A549 treated with AZD9567 at 1 μM for 4 hours (cell line): ENCODE results near the gene S100A14. TPM values are rescaled to one million over a fixed set of nuclear protein-coding genes. Genes with fewer than 3 reads are reported as not detected.

ENCODE experiments used
- total RNA-seq: library from RNA; stranded (reverse); fragments of 200-300 nt; extraction: Qiagen RNA extraction; gene quantifications from 5 replicates; pipeline ENCODE4 v1.2.3, GENCODE V29; 2022; ENCODE audit not compliant: insufficient read depth

The S100A14 gene
- 0.18 to 0.52 TPM (median 0.31 TPM) in 4 of 5 replicates, not detected in the other for total RNA-seq

DNA sequence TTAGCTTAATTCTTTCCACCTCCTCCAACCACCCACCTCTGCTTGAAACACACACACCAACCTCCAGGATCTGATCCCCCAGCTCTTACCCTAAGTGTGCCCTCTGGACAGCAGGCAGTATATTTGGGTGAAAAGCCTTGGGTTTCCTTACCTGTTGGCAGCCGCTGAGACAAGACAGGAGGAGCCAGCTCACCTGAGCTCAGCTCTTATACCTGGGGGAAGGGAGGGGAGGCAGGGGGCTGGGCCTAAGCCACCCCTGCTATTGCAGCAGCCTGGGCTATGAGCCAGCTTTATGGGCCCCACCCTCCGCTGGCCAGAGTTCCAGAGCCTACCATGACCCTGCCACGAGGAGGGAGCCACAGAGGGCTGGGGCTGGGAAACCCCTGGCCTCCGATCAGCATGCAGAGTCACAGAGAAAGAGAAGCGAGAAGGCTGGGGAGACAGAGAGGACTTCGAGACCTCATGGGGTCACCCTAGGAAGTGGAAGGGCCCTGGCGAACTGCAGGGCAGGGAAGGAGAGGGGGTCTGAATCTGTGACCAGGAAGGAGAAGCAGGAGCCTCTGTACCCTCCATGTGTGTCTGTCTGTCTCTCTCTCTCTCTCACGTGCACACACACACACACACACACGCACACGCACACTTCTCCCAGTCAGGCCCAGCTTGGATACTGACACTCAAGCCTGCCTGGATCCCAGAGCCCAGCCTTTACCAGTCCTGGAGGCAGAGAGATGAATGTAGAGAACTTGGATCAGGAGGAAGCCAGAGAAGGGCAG, at the start of gene S100A14:
TSS of gene S100A14 (minus strand) at position 182 of the 773 bp plus-strand sequence. CDS start 467 bp downstream, outside the sequence.

DNA sequence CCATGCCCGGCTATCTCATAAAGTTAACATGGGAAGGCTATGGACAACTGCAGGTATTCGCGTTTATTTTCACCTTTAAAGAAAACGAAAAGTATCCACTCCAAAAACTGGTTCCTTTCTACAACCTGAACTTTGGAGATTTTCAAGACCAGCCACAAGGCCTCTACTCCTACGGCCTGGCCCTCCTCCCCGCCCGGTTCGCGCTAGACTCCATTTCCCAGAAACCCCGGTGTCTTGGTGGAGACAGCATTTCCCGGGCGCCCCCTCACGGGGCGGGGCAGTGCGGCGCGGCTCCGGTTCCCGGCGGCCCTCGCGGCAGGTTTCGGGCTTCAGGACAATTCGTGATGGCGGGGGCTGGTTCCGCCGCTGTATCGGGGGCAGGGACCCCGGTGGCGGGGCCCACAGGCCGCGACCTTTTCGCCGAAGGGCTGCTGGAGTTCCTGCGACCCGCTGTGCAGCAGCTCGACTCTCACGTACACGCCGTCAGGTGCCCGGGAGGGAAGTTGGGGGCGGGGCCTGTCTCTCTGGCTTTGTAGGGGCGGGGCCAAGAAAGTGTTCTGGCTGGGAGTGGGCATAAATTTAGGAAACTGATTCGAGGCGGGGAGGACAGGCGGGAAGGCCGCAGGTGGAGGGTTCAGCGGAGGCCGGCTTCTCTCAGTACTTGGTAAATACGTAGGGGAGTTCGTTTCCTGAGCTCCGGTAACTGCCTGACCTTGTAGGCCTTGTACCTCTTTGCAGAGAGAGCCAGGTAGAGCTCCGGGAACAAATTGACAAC, 42.5 kb upstream of the S100A14 start, which contains the start of gene SNAPIN:
TSS of gene SNAPIN (plus strand) at position 304 of the 775 bp plus-strand sequence. CDS start at position 345, 41 bp downstream.

DNA sequence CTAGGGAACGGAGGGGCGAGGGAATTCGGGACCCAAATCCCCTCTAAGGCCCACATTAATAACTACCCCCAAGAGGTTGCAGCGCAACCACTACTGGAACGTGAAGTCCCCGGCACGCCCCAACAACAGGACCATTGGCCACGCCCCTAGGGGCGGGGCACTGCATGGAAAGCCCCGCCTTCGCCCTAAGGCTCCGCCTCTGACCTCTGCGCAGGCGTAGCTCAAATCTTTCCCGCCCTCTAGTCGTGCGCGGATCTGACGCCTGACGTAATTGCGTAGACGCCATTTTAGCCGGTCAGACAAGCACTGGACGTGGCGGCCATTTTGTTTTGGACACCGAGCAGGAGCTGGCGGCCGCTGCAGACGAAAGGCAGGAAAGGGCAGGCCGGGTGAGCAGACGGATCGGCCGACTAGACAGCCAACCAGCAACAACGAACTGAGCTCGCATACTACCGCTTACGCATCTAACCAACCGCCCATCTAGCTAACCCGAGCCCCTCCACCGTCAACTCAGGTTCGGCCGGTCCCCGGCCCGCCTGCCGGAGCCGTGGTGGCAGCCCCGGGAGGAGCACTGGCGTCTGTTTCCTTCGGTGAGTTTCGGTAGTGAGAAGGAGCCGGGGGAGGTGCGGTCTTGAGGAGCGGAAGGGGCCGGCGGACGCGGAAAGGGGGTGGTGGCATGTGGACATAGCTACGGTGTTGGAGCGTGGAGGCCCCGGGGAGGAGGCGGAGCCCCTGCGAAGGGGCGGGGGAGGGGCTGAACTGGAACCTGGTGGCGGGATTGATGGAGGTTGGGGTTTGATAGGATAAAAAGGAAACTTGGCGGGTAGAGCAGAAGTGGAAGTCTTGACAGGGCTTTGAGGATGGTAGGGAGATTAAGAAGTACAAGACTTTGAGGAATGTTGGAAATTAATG, 17.9 kb upstream of the S100A14 start, which contains the start of gene CHTOP:
TSS of gene CHTOP (plus strand) at position 313 of the 912 bp plus-strand sequence. CDS start 2,523 bp downstream, outside the sequence.

DNA sequence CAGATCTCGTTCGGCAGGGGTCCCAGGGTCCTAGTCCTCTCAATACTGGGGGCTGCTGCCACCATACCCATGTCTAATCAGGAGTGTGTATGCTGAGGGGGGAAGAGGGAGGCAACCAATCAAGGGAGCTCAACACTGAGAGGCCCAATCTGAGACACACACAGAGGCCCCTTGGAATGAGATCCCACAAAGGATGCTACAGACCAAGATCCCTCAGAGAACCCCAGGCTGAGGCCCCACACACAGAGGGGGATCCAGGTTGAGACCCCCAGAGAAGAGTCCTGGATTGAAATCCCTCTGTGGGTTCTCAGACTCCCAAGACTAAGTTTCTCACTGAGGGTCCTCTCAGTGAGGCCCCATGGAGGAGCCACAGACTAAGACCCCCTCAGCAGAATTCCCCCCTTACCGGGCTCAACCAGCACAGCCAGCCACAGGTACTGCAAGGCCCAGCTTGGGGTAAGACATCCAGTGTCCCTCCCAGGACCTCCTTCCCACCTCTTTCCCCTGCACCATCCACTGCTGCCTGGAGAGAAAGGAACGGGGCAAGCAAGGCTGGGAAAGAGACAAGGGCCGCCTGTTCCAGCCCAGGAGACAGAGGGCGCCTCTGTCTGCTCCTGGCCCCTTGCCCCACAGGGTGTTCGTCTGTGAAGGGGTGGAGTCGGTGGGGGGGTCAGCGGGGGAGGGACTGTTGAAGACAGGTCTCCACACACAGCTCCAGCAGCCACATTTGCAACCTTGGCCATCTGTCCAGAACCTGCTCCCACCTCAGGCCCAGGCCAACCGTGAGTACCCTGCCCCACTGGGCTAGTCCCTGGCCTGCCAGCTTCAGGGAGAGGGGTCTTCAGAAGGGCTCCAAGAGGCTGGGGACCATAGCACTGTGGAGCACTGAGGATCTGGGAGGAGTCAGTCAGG, 11.8 kb upstream of the S100A14 start, which contains the start of gene S100A1:
TSS of gene S100A1 (plus strand) at position 720 of the 912 bp plus-strand sequence. CDS start 2,088 bp downstream, outside the sequence.

DNA sequence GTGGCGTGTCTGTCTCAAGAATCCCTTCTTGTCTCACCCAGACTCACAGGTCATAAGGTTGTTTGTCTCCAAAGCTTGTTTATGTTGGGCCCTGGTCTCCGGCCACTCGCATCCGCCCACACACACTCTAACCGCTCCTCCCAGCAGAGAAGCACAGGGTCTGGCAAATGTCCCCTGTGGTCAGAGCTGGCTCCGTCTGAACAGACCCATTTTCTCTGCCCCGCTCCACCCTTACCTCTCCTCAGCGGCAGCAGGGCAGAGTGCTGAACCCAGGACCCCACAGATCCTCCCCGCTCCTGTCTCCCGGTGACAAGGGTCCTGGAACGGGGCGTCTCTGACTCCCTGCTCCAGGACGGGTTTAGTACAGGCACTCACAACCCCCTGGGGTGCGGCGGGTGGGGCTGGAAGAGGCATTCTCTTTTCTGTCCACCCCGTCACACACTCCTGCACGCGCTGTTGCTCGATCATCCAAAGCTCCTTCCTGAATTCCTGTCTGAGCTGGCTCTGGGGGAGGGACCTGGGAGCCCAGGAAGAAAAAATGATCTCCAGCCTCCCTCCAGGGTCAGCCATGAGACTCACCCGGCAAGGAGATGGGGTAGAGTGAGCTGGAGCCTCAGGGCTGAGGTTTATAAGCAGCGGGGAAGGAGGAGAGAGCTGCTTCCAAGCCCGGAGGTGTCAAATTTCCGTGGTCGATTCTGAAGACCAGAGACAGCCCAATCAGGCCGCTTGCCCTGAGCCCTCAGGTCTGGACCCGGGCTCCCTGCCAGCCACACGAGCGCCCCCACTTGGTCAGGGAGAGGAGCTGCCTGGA, 11.0 kb upstream of the S100A14 start, which contains the start of gene S100A13:
TSS of gene S100A13 (minus strand) at position 602 of the 811 bp plus-strand sequence. CDS start 1,033 bp downstream, outside the sequence.

DNA sequence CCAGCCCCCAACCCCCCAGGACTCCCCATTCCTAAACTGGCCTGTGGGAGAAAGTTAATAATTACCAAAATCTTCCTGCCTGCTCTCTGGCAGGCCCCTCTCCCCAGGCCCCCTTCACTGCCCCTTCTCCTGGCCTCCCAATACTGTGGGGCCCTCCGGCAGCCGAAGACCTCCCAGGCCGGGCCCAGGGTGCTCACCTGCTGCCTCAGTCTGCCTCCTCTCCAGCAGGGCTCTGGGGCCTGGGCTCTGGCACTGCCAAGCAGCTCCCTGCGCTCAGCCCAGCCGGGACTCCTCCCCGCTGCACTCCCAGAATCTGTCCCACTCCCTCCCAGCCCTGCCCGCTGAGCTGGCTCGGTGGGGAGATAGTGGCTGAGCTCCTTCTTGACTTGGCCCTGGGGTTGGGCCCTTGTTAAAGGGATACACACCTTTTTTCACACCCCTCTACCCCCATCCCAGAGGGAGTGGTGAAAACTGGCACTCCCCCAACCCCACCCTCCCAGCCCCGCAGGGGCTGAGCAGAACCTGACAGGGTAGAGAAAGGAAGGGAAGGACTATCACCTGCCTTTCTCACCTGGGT, 3.3 kb downstream of the S100A14 start, which contains the start of gene S100A16:
TSS of gene S100A16 (minus strand) at position 383 of the 577 bp plus-strand sequence. CDS start 4,986 bp downstream, outside the sequence.

DNA sequence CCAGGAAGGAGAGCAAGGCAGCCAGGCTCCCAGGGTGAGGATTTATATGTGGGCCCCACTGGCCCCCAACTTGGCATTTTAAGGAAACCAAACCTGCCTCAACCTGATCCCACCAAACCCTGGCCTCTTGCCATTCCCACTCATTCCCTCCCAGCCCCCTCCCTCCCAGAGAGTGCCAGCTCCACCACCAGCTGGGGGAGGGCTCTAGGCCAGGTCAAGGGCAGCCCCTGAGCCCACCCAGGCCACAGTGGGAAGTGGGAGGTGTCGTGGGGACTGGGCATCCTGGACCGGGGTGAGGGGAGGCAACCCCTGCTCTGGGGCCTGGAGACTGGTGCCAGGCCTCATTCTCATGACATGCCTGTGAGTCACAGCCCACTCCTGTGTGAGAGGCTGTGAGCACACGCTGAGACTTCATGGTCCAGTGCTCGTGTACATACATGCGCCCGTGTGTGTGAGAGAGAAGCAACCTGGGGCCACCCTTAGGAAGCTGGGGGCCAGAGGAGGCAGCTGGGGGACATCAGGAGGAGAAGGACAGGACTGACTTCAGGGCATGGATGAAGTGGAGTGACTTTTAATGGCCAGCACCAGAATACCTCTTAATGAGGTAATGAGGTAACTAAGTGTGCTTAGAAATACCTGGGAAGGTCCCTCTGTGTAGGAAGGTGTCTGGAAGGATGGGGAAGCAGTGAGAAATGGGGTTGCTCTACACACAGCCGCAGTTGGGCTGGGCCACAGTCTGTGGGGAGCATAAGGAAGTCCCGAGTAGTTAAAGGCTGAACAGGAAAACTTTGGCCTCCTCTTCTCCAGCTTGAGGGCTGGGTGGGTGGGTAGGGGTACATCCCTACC, 50.4 kb downstream of the S100A14 start, which contains the start of gene S100A2:
TSS of gene S100A2 (minus strand) at position 316 of the 846 bp plus-strand sequence. CDS start 1,967 bp downstream, outside the sequence.

Other genes starting within 250 kb of the S100A14 start
- gene S100A12, start 240.7 kb downstream of the S100A14 start, total RNA-seq: not detected in 5 replicates
- gene S100A8, start 225.3 kb downstream of the S100A14 start, total RNA-seq: not detected in 5 replicates
- not detected in 5 replicates for gene S100A7A, start 199.8 kb downstream of the S100A14 start, total RNA-seq
- not detected in 5 replicates for gene S100A7, start 155.7 kb downstream of the S100A14 start, total RNA-seq
- gene S100A6, start 80.3 kb downstream of the S100A14 start, total RNA-seq: 3,026 to 3,713 TPM (median 3,617 TPM) in 5 replicates
- gene S100A5, start 75.4 kb downstream of the S100A14 start, total RNA-seq: 0.74 to 1.7 TPM (median 0.84 TPM) in 4 of 5 replicates, not detected in the other
- 1,162 to 1,829 TPM (median 1,676 TPM) in 5 replicates for gene S100A4, start 70.5 kb downstream of the S100A14 start, total RNA-seq
- gene S100A3, start 67.1 kb downstream of the S100A14 start, total RNA-seq: 81.6 to 99.0 TPM (median 94.1 TPM) in 5 replicates
- gene S100A2, start 50.5 kb downstream of the S100A14 start, total RNA-seq: 10.6 to 29.6 TPM (median 22.2 TPM) in 5 replicates
- 405 to 503 TPM (median 489 TPM) in 5 replicates for gene S100A16, start 3.2 kb downstream of the S100A14 start, total RNA-seq
- gene S100A13, start 11.2 kb upstream of the S100A14 start, total RNA-seq: 131 to 188 TPM (median 175 TPM) in 5 replicates
- gene S100A1, start 12.1 kb upstream of the S100A14 start, total RNA-seq: 0.39 to 0.88 TPM (median 0.53 TPM) in 4 of 5 replicates, not detected in the other
- 77.8 to 88.2 TPM (median 79.7 TPM) in 5 replicates for gene CHTOP, start 17.7 kb upstream of the S100A14 start, total RNA-seq
- gene SNAPIN, start 42.4 kb upstream of the S100A14 start, total RNA-seq: 55.6 to 63.8 TPM (median 58.8 TPM) in 5 replicates
- gene ILF2, start 54.7 kb upstream of the S100A14 start, total RNA-seq: 268 to 304 TPM (median 275 TPM) in 5 replicates
- 1.2 to 1.4 TPM (median 1.3 TPM) in 4 of 5 replicates, not detected in the other for gene NPR1, start 62.4 kb upstream of the S100A14 start, total RNA-seq
- 14.8 to 16.4 TPM (median 15.0 TPM) in 5 replicates for gene INTS3, start 111.7 kb upstream of the S100A14 start, total RNA-seq
- 0.90 to 1.1 TPM (median 0.93 TPM) in 4 of 5 replicates, not detected in the other for gene SLC27A3, start 159.1 kb upstream of the S100A14 start, total RNA-seq